Hepatocyte (in vitro differentiated cells): Measurements from ENCODE around the gene DNAH17.
A peak's percentile ranks its signal among the peaks of the same experiment; 100 is the strongest.

Experiments
- EZH2 ChIP-seq: fragments of 200-600 bp; sonication (generic); IDR thresholded peaks from 2 replicates; pipeline ENCODE4 v1.6.1; 2016; ENCODE audit warnings: antibody characterized with exemption, mild to moderate bottlenecking, borderline replicate concordance
- EZH2phosphoT487 ChIP-seq: fragments of 200-600 bp; sonication (generic); IDR thresholded peaks from one replicate; pipeline ENCODE4 v1.6.1; 2018; ENCODE audit warnings: antibody characterized with exemption, mild to moderate bottlenecking, low read depth, moderate library complexity; ENCODE audit not compliant: unreplicated experiment, severe bottlenecking
- TF ChIP-seq, protein P1 (sequence below): fragments of 200-600 bp; sonication (generic); IDR thresholded peaks from 2 replicates; pipeline ENCODE4 v1.5.1; 2016; ENCODE audit warnings: antibody characterized with exemption, mild to moderate bottlenecking; ENCODE audit not compliant: poor library complexity

DNA sequence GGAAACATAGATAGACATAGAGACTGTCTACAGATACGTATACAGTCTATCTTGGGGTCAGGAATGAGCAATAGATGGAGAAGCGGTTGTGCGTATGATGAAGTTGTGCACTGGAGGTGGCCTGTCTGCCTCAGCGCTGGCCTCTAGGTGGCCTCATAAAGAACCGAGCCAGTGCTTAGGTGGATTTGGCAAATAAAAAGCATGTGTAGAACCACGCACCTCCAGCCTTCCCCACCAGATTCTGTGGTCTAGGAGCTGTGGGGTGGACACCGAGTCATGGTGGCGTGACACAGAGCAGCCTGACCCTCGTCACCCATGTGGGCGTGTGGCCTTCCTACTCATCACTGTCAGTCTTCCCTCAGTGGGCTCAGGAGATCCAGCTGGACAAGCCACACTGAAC, 164.8 kb downstream of the DNAH17 start:
- TF ChIP-seq, protein P1, sequence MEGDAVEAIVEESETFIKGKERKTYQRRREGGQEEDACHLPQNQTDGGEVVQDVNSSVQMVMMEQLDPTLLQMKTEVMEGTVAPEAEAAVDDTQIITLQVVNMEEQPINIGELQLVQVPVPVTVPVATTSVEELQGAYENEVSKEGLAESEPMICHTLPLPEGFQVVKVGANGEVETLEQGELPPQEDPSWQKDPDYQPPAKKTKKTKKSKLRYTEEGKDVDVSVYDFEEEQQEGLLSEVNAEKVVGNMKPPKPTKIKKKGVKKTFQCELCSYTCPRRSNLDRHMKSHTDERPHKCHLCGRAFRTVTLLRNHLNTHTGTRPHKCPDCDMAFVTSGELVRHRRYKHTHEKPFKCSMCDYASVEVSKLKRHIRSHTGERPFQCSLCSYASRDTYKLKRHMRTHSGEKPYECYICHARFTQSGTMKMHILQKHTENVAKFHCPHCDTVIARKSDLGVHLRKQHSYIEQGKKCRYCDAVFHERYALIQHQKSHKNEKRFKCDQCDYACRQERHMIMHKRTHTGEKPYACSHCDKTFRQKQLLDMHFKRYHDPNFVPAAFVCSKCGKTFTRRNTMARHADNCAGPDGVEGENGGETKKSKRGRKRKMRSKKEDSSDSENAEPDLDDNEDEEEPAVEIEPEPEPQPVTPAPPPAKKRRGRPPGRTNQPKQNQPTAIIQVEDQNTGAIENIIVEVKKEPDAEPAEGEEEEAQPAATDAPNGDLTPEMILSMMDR = peak; percentile 26
- no peak for TF ChIP-seq EZH2phosphoT487
- TF ChIP-seq EZH2 = no peak
